MCF 10A (cell line): ENCODE results near the gene CFC1. TPM values are rescaled to one million over a fixed set of nuclear protein-coding genes. Genes with fewer than 3 reads are reported as not detected.
"Not testable (repeated sequence)": the region's sequence is repeated elsewhere in the genome, so short reads cannot be mapped to it uniquely, and the experiment has no call there.

Experiments used
- BruUV-seq: library from RNA; stranded (reverse); fragments of 400-500 nt; replicated peaks from 2 replicates; lab custom pipeline; 2021; lab: Mats Ljungman, UMichigan
- CTCF ChIA-PET: fragments of 300-600 bp; sonication (Branson Sonifier 250); formaldehyde crosslinking; extraction: SDS; loops from one replicate; lab custom pipeline; 2021; ENCODE audit warnings: antibody characterized with exemption, inconsistent platforms; lab: Yijun Ruan, JAX
- POLR2A ChIA-PET: fragments of 300-600, 350-650 bp; sonication (Branson Sonifier 250); formaldehyde crosslinking; extraction: SDS; loops from one replicate; lab custom pipeline; 2020; ENCODE audit warnings: antibody characterized with exemption, inconsistent platforms; lab: Yijun Ruan, JAX
- DNase-seq: peaks from one replicate; pipeline ENCODE4 v3.0.0-alpha.2; 2018; ENCODE audit not compliant: unreplicated experiment
- H3K27ac Mint-ChIP-seq: one replicate; pipeline ENCODE4 v1.8.0; 2022; ENCODE audit warnings: mild to moderate bottlenecking, low read depth, mixed read lengths; ENCODE audit not compliant: unreplicated experiment
- H3K27me3 Mint-ChIP-seq: one replicate; pipeline ENCODE4 v1.8.0; 2022; ENCODE audit warnings: mixed read lengths; ENCODE audit not compliant: insufficient read depth, unreplicated experiment
- H3K36me3 Mint-ChIP-seq: one replicate; pipeline ENCODE4 v1.8.0; 2022; ENCODE audit warnings: mild to moderate bottlenecking, moderate library complexity, mixed read lengths; ENCODE audit not compliant: insufficient read depth, unreplicated experiment
- H3K4me1 Mint-ChIP-seq: one replicate; pipeline ENCODE4 v1.8.0; 2022; ENCODE audit warnings: mixed read lengths; ENCODE audit not compliant: insufficient read depth, unreplicated experiment
- H3K4me3 Mint-ChIP-seq: one replicate; pipeline ENCODE4 v1.8.0; 2022; ENCODE audit warnings: mild to moderate bottlenecking, moderate library complexity, mixed read lengths; ENCODE audit not compliant: unreplicated experiment
- H3K9me3 Mint-ChIP-seq: one replicate; pipeline ENCODE4 v1.8.0; 2022; ENCODE audit warnings: mixed read lengths; ENCODE audit not compliant: unreplicated experiment
- intact Hi-C: fragments of 100-400 bp; cut with micrococcal nuclease; formaldehyde crosslinking; loops from 2 replicates; pipeline ENCODE4 v1.14.1; 2022
- total RNA-seq: library from RNA; stranded (reverse); gene quantifications from 2 replicates; pipeline ENCODE4 v1.2.3, GENCODE V29; 2022

CFC1 gene
- total RNA-seq, 1 experiment from 2014 or later, result not detected

DNA sequence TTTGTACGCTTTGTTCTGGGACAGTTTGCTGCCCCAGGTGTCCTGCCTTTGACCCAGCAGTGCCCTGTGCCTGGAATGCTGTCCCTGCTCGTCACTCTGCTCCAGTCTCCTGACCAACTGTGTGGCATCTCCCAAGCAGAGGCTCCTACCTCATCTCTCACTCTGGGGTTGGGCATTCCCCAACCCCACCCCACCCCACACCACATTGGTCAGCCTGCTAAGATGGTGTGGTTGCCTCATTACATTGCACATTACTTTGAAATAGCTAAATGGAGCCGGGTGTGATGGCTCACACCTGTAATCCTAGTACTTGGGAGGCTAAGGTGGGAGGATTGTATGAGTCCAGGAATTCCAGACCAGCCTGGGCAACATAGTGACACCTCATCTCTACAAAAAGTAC is 27.4 kb downstream of the CFC1 start:
- H3K4me3 Mint-ChIP-seq, POLR2A ChIA-PET, BruUV-seq, H3K4me1 Mint-ChIP-seq, H3K27me3 Mint-ChIP-seq, DNase-seq, CTCF ChIA-PET, H3K9me3 Mint-ChIP-seq, H3K36me3 Mint-ChIP-seq, intact Hi-C loops, H3K27ac Mint-ChIP-seq: not testable (repeated sequence)

- DNase-seq, H3K27ac Mint-ChIP-seq, H3K4me1 Mint-ChIP-seq, H3K36me3 Mint-ChIP-seq, CTCF ChIA-PET, POLR2A ChIA-PET, H3K4me3 Mint-ChIP-seq, BruUV-seq, H3K9me3 Mint-ChIP-seq, intact Hi-C loops, H3K27me3 Mint-ChIP-seq: not testable (repeated sequence)
These were observed 33.2 kb downstream of the CFC1 start for GRCh38 chr2:130566165-130566564.

DNA sequence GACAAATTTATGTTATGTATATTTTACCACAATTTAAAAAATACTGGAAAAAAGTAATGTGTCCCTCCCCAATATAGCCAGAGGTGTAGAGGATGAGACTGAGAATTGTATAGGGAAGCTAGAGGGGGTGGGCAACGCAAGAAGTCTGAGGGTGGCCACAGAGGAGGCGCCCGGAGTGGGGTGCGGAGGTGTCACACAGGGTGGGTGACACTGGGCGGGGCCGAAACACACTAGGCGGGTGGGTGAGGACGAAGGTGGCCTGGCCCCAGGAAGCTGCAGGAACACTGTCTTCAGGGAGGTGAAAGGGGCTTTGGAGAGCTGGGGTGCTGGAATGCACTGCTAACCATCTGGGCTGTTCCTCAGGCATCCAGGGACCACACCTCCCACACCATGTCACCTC is 42.9 kb downstream of the CFC1 start:
- POLR2A ChIA-PET, DNase-seq, H3K4me1 Mint-ChIP-seq, CTCF ChIA-PET, intact Hi-C loops, H3K36me3 Mint-ChIP-seq, H3K9me3 Mint-ChIP-seq, BruUV-seq, H3K4me3 Mint-ChIP-seq, H3K27me3 Mint-ChIP-seq, H3K27ac Mint-ChIP-seq: not testable (repeated sequence)

GRCh38 chr2:130554178-130554577 is 45.2 kb downstream of the CFC1 start:
- H3K4me3 Mint-ChIP-seq, CTCF ChIA-PET: not testable (repeated sequence)

GRCh38 chr2:130549475-130549874 is 49.9 kb downstream of the CFC1 start:
- POLR2A ChIA-PET, CTCF ChIA-PET, H3K27ac Mint-ChIP-seq, H3K27me3 Mint-ChIP-seq, intact Hi-C loops, H3K4me3 Mint-ChIP-seq, H3K4me1 Mint-ChIP-seq, H3K36me3 Mint-ChIP-seq, BruUV-seq, H3K9me3 Mint-ChIP-seq, DNase-seq: not testable (repeated sequence)

More at GRCh38 chr2:130554178-130554577, 45.2 kb downstream of the CFC1 start:
- H3K9me3 Mint-ChIP-seq, BruUV-seq, H3K27ac Mint-ChIP-seq, intact Hi-C loops, POLR2A ChIA-PET, H3K4me1 Mint-ChIP-seq, H3K36me3 Mint-ChIP-seq, DNase-seq, H3K27me3 Mint-ChIP-seq: not testable (repeated sequence)

GRCh38 chr2:130548418-130548817 is 51.0 kb downstream of the CFC1 start:
- H3K9me3 Mint-ChIP-seq, POLR2A ChIA-PET, H3K27ac Mint-ChIP-seq, H3K36me3 Mint-ChIP-seq, H3K4me1 Mint-ChIP-seq, H3K4me3 Mint-ChIP-seq, CTCF ChIA-PET, DNase-seq, BruUV-seq, intact Hi-C loops, H3K27me3 Mint-ChIP-seq: not testable (repeated sequence)

- H3K4me1 Mint-ChIP-seq, BruUV-seq, DNase-seq, H3K27ac Mint-ChIP-seq, H3K27me3 Mint-ChIP-seq, H3K4me3 Mint-ChIP-seq, H3K9me3 Mint-ChIP-seq, POLR2A ChIA-PET, CTCF ChIA-PET, intact Hi-C loops, H3K36me3 Mint-ChIP-seq: not testable (repeated sequence)
These were observed 54.4 kb downstream of the CFC1 start for GRCh38 chr2:130544978-130545377.

DNA sequence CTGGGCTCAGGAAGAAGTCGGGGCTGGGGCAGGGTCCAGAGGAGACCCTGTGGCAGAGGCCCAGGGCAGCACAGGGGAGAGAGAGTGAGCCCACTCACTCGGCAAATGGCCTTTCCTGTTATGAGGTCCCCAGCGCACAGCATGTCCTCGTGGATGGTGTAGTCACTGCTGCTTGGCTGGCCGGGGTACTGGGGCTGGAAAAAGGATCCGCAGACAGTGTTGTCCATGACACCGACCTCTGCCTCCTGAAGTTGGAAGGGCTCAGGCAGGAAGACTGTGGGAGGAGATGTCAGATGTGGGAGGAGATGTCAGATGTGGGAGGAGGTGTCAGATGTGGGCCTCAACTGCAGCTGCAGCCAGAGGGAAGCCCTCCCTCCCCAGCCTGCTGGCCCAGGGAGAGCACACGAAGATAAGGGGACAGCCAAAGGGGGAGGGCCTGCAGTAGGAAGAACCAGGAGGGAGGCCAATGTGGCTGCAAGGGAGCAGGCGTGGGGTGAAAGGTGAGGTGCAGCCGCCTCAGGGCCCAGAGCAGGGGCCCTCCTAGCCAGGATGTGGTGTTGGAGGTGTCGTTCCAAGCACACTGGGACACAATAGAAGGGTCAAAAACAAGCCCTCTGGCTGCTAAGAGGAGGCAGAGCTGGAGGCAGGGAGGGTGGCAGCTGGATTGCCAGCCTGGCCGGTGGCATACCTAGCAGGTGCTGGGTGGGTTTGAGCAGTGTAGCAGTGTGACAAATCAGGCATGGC is 55.4 kb downstream of the CFC1 start:
- H3K27me3 Mint-ChIP-seq, DNase-seq, H3K4me1 Mint-ChIP-seq, BruUV-seq, H3K9me3 Mint-ChIP-seq, intact Hi-C loops, H3K4me3 Mint-ChIP-seq, POLR2A ChIA-PET, H3K27ac Mint-ChIP-seq, H3K36me3 Mint-ChIP-seq, CTCF ChIA-PET: not testable (repeated sequence)

GRCh38 chr2:130542789-130543188 is 56.6 kb downstream of the CFC1 start:
- DNase-seq, POLR2A ChIA-PET, H3K36me3 Mint-ChIP-seq, H3K27ac Mint-ChIP-seq, H3K9me3 Mint-ChIP-seq, H3K4me1 Mint-ChIP-seq, H3K4me3 Mint-ChIP-seq, intact Hi-C loops, H3K27me3 Mint-ChIP-seq, BruUV-seq, CTCF ChIA-PET: not testable (repeated sequence)
